Right lobe of liver (tissue), 4 donors: ENCODE data around the gene ETS2.

Experiments
- CTCF ChIP-seq, 4 donors: fragments of 200-600 bp in 3 of 4; fragments of 450-650 bp in 1 of 4; IDR thresholded peaks; one replicate each; pipeline versions ENCODE4 v1.5.1 to v1.8.0; 2016 to 2022; ENCODE audit warnings: antibody characterized with exemption in 4 of 4, mild to moderate bottlenecking in 2 of 4
- POLR2A ChIP-seq: fragments of 450-650 bp; IDR thresholded peaks from one replicate; pipeline ENCODE4 v1.6.1; 2017; ENCODE audit warnings: antibody characterized with exemption, mild to moderate bottlenecking
- donor health status: DM: no; HTN: no; CAD: no.
- donor health status: DM: no; HTN: no; CAD: no.
- donor health status: DM: no; HTN: yes; CAD: no.

- no peak for TF ChIP-seq CTCF (IDR thresholded peaks at IDR 0.05)
- no peak for TF ChIP-seq POLR2A
Observed at GRCh38 chr21:38760762-38761155, 45.0 kb upstream of the ETS2 start.
